Spinal cord (tissue), 10 donors: Measurements from ENCODE around the gene TMEM158. TPM values are rescaled to one million over a fixed set of nuclear protein-coding genes. Genes with fewer than 3 reads are reported as not detected.

ENCODE experiments used
- DNase-seq, 6 donors: peaks; one replicate each; pipeline versions ENCODE4 v3.0.0 to v3.0.0-alpha.2; 2013 to 2015; ENCODE audit warnings: low spot score in 6 of 6, low read depth in 4 of 6
- H3K27ac ChIP-seq: one replicate; pipeline ENCODE4 v1.5.1; 2013; ENCODE audit warnings: low read depth, low read length, control low read depth
- H3K27me3 ChIP-seq: one replicate; pipeline ENCODE4 v1.6.1; 2013; ENCODE audit warnings: low read length; ENCODE audit not compliant: control insufficient read depth, insufficient read depth
- H3K36me3 ChIP-seq: one replicate; pipeline ENCODE4 v1.6.1; 2013; ENCODE audit warnings: low read length; ENCODE audit not compliant: control insufficient read depth, insufficient read depth
- H3K4me1 ChIP-seq: one replicate; pipeline ENCODE4 v1.6.1; 2013; ENCODE audit warnings: low read length; ENCODE audit not compliant: control insufficient read depth, insufficient read depth
- H3K4me3 ChIP-seq: one replicate; pipeline ENCODE4 v1.5.1; 2013; ENCODE audit warnings: low read depth, low read length, control low read depth
- H3K9me3 ChIP-seq: one replicate; pipeline ENCODE4 v1.6.1; 2013; ENCODE audit warnings: low read length; ENCODE audit not compliant: control insufficient read depth, insufficient read depth
- WGBS: methylation state at CpG from one replicate; pipeline ENCODE4 v1.1.5; 2013; ENCODE audit warnings: missing lambda C conversion rate; ENCODE audit not compliant: insufficient coverage; 5-methylcytosine and 5-hydroxymethylcytosine counted together
- polyA plus RNA-seq, 2 donors: library from polyadenylated mRNA; unstranded; fragments of 120-200 nt; gene quantifications; one replicate each; pipeline ENCODE4 v1.2.1, GENCODE V29; 2013; ENCODE audit not compliant: insufficient read length in 2 of 2
- total RNA-seq, 2 donors: library from RNA; depleted of rRNA in 1 of 2; stranded (reverse); fragments of 120-200 nt in 1 of 2; fragments of >200 nt in 1 of 2; gene quantifications; one replicate each; pipeline versions ENCODE4 v1.2.3 to v1.2.4, GENCODE V29; 2013 to 2014
- donor health status: healthy.

TMEM158 gene
- total and polyA plus RNA-seq, 4 donors = 3.2 to 19.2 (median 11.1) TPM

DNA sequence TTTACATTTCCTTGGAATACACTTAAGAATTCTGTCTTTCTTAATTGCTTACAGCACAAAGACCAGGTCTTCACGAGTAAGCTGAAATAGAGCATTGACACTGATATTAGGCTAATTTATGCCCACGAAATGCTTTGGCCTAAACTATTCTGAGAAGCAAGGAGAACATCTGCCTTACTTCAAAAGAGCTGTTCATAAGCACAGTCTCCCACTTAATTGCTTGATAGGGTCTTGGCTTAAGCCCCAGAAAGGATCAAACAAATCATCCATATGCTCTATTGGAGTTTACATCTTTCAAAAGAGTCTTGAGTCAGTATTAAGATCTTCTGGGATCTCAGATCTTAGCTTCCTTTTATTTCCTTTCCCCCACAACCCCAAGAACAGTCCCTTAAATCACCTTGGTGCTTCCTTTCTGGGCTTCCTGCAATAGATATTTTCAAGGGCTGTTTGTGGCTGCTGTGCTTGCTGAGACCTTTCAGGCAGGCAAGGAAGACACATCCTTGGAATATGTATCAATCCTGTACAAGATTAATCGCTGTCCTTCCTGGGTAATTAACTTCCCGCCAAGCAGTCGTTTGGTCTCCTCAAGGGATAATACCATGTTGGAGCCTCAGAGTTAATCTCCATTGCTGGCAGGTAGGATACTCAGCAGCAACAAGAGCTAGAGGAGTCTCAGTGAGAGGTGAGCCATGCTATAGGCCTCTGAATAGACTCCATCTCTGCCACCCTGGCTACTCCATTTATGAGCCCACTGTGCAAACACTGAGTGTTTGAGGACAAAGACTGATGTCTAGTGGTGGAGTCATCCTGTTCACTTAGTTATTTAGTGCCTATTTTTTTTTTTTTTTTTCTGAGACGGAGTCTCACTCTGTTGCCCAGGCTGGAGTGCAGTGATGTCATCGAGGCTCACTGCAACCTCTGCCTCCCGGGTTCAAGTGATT is 37.1 kb downstream of the TMEM158 start:
- no peaks in the 10 kb centered on the region for H3K36me3 ChIP-seq
- DNase-seq = peak in 2 of 6 donors; percentile 32 to 56
- H3K4me3 ChIP-seq = no peak overlapping the region
- H3K9me3 ChIP-seq = no peaks in the 10 kb centered on the region
- 85% methylated on average over 4 of the region's 8 CpGs for WGBS
- no peaks in the 10 kb centered on the region for H3K27me3 ChIP-seq
- H3K4me1 ChIP-seq = no peaks in the 10 kb centered on the region
- H3K27ac ChIP-seq = no peak overlapping the region

DNA sequence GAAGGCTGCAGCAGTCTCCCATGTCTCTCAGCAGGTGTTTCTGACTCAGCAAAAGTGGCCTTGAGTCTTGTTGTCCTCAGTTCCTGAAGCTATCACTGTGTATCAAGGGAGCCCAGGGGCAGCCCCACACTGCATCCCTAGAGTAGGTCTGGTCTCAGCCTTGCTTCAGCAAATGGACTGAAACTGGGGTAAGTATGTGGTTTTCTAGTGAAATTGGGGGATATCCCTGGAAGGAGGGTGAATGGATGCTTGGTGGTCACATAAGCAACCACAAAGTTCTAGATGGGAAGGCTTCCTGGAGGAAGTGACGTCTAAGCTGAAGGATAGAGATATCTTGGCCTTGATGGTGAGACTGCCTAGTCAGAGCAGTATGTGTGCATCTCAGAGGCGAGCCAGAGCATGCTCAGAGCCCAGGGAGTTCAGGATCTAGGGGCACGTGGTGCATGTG is 38.4 kb downstream of the TMEM158 start:
- H3K4me3 ChIP-seq = no peak overlapping the region
- no peaks in the 10 kb centered on the region for H3K9me3 ChIP-seq
- no peaks in the 10 kb centered on the region for H3K36me3 ChIP-seq
- no peak for DNase-seq
- no peak overlapping the region for H3K27ac ChIP-seq
- WGBS = 78% methylated on average over 3 of the region's 3 CpGs
- no peaks in the 10 kb centered on the region for H3K4me1 ChIP-seq
- H3K27me3 ChIP-seq = no peaks in the 10 kb centered on the region

DNA sequence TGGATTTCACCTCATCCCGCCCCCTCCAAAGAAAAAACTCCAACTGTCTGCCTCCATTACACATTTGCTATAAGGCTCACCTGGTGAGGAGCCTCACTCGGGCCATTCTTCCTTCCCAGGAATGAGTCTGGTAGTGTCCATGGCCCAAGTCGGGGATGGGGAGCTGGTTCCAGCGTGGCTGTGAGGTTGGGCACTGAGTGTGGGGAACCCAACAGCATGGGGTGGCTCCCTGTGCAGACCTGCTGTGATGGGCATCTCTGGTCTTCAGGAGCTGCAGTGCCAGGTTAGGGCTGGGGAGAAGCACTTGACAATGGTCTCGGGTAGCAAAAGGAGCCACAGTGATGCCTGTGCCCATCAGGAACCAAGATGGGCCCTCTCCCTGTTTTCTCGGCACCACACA is 39.2 kb downstream of the TMEM158 start:
- Histone ChIP-seq H3K27me3 (no peaks in the 10 kb centered on the region), H3K27ac (no peak overlapping the region), H3K4me1 (no peaks in the 10 kb centered on the region), H3K9me3 (no peaks in the 10 kb centered on the region), H3K36me3 (no peaks in the 10 kb centered on the region), H3K4me3 (no peak overlapping the region)
- 97% methylated on average over 5 of the region's 6 CpGs for WGBS
- DNase-seq = no peak

DNA sequence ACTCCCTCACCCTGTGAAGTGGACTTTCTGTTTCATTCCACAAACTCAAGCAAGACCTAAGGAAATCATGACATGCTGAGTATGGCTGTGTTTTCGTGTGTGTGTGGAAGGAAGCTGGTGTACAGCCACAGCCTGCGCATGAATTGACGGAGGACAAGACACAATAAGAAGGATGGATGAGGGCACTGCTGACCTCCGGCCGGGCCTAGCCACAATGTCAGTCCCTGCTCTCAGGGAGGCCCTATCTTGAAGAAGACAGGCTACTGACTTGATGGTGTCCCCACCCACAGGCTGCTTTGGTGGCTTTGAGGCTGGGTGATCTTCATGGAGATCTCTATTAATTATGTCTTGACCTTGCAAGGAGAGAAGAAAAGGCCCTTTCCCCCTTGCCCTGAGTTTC is 40.6 kb downstream of the TMEM158 start:
- no peaks in the 10 kb centered on the region for H3K9me3 ChIP-seq
- no peak for DNase-seq
- no peaks in the 10 kb centered on the region for H3K27me3 ChIP-seq
- H3K4me1 ChIP-seq = no peaks in the 10 kb centered on the region
- H3K36me3 ChIP-seq = no peaks in the 10 kb centered on the region
- no peak overlapping the region for H3K4me3 ChIP-seq
- 89% methylated on average over 5 of the region's 5 CpGs for WGBS
- H3K27ac ChIP-seq = no peak overlapping the region

DNA sequence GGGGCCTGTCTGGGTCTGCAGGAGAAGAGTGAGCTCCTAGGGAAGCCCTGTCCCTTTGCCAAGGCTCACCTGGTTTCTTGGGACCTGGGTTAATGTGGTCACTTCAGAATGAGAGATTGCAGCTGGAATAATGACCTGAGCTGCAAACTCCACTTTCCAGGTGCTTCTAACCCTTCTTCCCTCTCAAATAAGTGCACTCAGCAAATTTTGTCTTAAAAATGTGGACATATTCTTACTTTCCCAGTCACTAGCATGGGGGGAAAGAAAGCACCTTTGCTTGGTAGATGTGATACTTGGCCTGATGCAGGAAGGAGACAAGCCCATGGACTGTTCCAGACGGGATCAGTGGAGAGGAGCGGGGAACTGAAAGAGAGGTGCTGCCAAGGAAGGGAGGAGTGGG is 41.0 kb downstream of the TMEM158 start:
- no peaks in the 10 kb centered on the region for H3K4me1 ChIP-seq
- H3K27ac ChIP-seq = no peak overlapping the region
- no peak for DNase-seq
- WGBS = 71% methylated on average over 1 of the region's 2 CpGs
- H3K9me3 ChIP-seq = no peaks in the 10 kb centered on the region
- no peak overlapping the region for H3K4me3 ChIP-seq
- no peaks in the 10 kb centered on the region for H3K36me3 ChIP-seq
- H3K27me3 ChIP-seq = no peaks in the 10 kb centered on the region

DNA sequence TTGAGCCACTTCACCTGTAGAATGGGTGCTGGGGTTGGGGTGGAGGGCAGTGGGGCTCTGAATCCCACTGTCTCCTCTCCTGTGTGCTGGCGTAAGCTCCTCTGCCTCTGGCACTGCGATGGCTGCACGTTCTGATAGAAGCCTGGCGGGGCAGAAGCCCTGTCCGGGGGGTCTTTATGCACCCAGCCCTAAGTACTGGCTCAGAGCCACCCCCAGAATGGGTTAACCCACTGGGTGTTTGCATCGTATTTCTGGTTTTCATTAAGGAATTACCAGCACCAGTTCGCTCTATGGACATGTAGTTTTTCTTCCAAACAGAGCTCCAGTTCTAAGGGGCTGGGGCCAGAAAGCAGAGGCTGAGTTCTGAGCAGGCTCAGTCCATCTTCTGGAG is 42.2 kb downstream of the TMEM158 start:
- Histone ChIP-seq H3K4me1 (no peaks in the 10 kb centered on the region), H3K27me3 (no peaks in the 10 kb centered on the region), H3K4me3 (no peak overlapping the region), H3K9me3 (no peaks in the 10 kb centered on the region), H3K36me3 (no peaks in the 10 kb centered on the region), H3K27ac (no peak overlapping the region)
- no peak for DNase-seq
- WGBS = 80% methylated on average over 6 of the region's 7 CpGs

DNA sequence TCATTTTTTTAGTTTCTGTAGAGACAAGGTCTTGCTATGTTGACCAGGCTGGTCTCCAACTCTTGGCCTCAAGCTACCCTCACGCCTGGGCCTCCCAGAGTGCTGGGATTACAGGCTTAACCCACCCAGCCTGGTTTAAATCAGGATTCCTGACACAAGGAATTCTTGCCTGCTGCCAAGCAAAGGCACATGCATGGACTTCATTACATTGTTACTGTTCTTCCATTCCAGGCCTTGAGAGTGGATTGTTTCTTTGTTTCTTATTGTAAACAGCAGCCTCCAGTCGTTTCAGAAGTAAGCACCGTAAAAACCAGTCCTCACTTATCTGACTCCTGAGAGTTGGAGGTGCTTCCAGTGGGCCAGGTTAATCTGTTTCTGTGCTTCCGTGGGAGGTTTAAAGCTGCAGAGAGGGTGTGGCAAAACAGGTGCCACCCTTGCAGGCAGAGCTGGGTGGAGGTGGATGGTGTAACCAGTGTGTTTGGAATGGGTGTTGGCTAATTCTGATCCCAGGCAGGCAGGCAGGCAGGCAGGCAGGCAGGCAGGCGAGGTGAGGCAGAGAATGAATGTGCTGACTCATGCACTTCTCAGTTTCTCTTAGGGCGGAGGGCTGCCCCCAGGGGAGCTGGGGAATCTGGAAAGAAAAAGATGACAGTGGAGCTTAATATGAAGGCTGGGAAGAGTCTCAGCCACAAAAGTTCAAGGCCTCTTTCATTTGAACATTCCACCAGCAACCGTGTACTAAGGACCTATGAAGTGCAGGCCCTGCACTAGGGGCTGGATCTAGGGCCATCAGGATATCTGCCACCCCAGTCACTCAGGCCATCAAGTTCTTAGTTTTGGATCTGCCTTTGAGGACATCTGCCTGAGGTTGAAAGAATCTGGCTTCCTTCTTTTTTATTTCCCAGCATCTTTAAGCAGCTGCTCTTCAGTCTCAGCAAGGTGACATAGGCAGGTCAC is 42.9 kb downstream of the TMEM158 start:
- no peaks in the 10 kb centered on the region for H3K4me1 ChIP-seq
- no peaks in the 10 kb centered on the region for H3K36me3 ChIP-seq
- no peak overlapping the region for H3K27ac ChIP-seq
- no peaks in the 10 kb centered on the region for H3K27me3 ChIP-seq
- peak in 2 of 6 donors; percentile 16 to 26 for DNase-seq
- H3K4me3 ChIP-seq = no peak overlapping the region
- H3K9me3 ChIP-seq = no peaks in the 10 kb centered on the region
- WGBS = 62% methylated on average over 5 of the region's 7 CpGs

DNA sequence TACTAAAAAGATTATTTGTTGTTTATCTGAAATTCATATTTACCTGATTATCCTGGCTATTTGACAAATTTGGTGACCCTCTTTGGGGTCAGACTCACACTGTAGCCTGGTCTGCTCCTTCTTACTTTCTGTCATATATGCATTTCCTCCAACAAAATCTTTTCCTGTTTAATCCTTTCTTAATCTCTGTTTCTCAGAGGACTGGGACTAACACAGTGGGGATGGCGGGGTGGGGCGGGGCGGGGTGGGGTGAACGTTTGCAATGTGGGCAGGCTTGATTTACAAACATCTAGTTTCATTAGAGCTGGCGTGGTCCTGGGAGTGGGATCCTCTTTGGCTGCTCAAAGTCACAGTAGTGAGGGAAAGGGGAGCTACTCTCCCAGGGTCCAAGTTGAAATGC is 44.6 kb downstream of the TMEM158 start:
- DNase-seq = no peak
- 79% methylated on average over 4 of the region's 5 CpGs for WGBS
- H3K27ac ChIP-seq = no peak overlapping the region
- no peak overlapping the region for H3K4me3 ChIP-seq
- H3K9me3 ChIP-seq = no peaks in the 10 kb centered on the region
- no peaks in the 10 kb centered on the region for H3K27me3 ChIP-seq
- no peaks in the 10 kb centered on the region for H3K36me3 ChIP-seq
- no peaks in the 10 kb centered on the region for H3K4me1 ChIP-seq

DNA sequence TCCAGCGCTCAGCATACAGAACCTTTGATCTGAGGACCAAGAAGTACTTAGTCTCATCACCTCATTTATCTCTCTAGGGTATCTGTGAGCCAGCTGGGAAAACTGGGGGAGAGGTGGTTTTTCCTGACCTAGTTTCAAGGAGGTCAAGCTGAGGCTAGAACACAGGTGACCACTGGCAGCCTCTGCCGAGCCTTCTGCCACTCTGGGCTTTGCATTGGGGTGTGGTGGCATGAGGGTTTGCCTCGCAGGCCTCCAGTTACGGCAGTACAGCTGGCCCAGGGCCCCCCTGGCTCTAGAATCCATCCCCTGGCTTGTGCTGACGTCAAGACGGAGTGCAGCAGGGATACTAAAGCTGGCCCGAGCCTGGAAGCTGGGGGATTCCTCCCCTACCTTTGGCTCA is 45.2 kb downstream of the TMEM158 start:
- Histone ChIP-seq H3K9me3 (no peaks in the 10 kb centered on the region), H3K36me3 (no peaks in the 10 kb centered on the region), H3K4me3 (no peak overlapping the region), H3K27ac (no peak overlapping the region), H3K4me1 (no peaks in the 10 kb centered on the region), H3K27me3 (no peaks in the 10 kb centered on the region)
- WGBS = 85% methylated on average over 6 of the region's 7 CpGs
- no peak for DNase-seq
